GM12892 (cell line): Measurements from ENCODE around the gene MTHFS.

Experiments used
- DNase-seq: peaks from one replicate; pipeline ENCODE4 v3.0.0; 2011; ENCODE audit not compliant: insufficient read length
- FAIRE-seq: peaks from 2 replicates; lab custom pipeline; 2011; peaks lifted over from hg19 to GRCh38; lab: Jason Lieb, UNC
- POLR2A ChIP-seq: IDR thresholded peaks from 2 replicates; pipeline ENCODE4 v1.6.1; 2011; ENCODE audit warnings: low read depth, low read length, control low read depth
- POLR2AphosphoS5 ChIP-seq: IDR thresholded peaks from 2 replicates; pipeline ENCODE4 v1.6.1; 2011; ENCODE audit warnings: low read depth, low read length, control low read depth
- TAF1 ChIP-seq: IDR thresholded peaks from 2 replicates; pipeline ENCODE4 v1.6.1; 2011; ENCODE audit warnings: low read depth, mild to moderate bottlenecking, control low read depth, low read length, borderline replicate concordance

The MTHFS gene

DNA sequence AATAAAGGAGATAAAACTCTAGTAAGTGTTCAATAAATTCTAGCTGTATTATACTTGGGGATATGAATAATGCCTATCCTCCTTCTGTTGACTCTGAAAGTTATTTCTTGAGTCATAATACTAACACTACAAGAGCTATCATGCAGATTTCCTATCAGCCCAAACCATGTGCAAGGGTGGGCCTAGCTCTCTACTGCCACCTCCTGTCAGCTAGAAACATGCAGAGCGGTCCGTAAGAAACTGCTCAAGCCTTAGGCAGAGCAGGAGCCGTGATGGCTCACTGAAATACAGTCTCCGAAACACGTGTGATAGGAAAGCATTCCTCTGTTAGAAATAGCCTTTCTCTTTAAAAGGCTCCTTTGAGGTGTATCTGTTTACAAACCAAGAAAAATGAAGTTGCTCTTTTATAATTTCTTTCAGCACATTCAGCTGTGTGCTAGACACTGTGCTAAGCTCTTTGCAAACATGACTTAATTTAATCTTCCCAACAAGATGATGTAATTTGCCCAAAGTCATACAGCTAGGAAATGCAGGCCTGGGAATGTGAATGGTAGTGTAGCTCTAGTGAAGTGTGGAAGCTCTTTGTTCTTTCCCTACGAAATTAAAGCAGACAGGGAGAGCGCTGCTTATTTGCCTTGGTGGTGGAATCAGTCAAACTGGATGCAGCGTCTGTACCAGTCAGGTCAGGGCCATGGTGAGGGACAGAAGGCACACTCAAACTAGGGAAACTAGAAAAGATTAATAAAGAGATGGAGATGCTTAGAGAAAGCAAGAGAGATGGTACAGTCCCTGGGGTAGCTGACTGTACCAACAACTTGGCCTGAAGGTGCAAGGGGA is 43.1 kb downstream of the MTHFS start:
- DNase-seq (peak; percentile 22), FAIRE-seq (peak; percentile 97)
- TF ChIP-seq TAF1 (no peak), POLR2AphosphoS5 (no peak), POLR2A (no peak)

DNA sequence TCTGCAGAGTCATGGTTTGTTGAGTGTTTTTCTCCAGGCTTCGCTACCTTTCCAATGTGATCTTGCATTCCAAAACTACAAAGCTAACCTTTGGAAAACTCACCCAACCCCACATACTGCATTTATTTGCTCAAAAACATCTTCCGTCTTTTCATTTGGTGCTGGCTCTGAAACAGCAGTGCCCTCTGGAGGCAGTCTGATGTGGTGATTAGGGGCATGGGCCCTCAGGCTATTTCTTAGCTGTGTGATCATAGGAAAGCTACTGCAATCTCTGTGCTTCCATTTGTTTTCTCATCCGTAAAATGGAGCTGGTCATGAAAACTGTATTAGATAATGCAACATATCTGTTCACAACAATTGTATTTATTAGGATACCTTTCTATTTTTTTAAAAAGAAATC is 47.0 kb downstream of the MTHFS start:
- TF ChIP-seq POLR2AphosphoS5 (no peak), TAF1 (no peak), POLR2A (no peak)
- FAIRE-seq (no peak), DNase-seq (no peak)

DNA sequence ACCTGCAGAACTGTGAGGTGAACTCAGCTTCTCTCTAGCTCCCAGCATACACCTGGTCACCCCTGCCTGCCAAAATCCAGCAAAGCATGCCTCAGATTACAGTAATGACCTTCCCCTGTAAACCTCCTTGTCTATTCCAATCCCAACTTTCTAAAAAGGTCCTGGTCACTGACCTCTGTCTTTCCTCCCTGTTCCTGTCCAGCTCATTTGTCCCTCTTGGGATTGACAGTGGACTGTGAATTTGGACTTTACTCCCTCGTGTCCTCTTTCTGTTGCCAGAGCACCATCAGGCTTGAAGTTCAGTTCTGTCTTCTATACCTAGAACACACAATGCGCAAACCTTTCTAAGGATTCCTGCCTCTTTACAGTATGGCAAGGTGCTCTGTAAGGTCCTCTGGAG is 50.3 kb downstream of the MTHFS start:
- no peak for DNase-seq
- no peak for TF ChIP-seq POLR2AphosphoS5
- TF ChIP-seq TAF1, result no peak
- TF ChIP-seq POLR2A, result no peak
- FAIRE-seq, result no peak

DNA sequence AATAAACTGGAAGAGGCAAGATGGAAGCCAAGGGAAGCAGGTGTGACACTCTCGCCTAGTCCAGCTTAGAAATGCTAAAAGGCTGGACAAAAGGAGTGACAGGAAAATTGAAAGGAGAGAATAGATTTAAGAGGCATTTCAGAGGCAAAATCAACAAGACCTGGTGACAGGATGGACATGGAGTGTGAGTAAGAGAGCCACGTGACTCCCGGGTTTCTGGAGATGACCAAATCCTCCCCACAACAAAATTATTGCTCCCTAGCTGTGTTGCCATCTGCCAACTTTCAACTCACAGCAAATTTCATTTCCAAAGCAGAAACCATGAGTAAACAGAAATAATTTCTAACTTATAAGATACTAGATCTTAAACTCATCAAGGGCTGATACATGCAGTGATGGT is 52.6 kb downstream of the MTHFS start:
- TF ChIP-seq POLR2A, result no peak
- DNase-seq (no peak), FAIRE-seq (no peak)

DNA sequence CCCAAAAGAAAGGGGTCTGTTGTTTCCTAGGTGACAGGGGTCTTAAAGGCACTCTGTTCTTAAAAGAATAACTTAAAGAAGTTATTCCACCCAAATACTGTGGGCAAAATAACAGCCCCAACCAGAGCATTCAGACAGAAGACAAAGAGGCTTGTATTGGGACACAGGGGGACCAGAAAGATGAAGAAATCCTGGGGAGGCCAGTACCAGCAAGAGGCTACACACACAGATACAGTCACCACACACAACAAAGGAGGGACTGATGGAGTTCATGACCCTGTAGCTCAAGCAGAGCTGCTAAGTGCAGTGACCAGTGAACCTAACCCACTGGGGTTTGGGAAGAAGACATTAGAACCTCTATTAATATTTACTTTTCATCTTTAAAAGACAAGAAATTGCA is 59.0 kb downstream of the MTHFS start:
- DNase-seq (no peak), FAIRE-seq (no peak)
- no peak for TF ChIP-seq POLR2A
- no peak for TF ChIP-seq TAF1
- no peak for TF ChIP-seq POLR2AphosphoS5

DNA sequence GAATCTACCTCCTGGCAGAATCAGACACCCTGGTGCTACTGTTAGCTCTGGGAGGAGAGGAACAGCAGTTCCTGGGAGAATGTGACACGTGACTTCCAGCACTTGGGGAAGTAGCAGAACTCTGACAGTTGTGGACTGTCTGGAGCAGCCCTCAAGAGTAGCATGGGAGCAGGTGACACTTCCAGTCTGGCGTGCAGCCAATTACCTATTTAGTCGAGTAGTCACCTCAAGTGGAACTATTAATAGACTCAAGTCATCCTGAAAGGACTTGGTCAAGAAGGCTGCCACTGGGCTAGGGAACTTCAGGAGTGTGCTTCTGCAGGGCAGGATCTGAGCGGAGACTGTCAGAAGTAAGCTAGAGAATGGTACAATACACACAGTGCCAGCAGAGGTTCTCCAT is 62.3 kb downstream of the MTHFS start:
- no peak for TF ChIP-seq POLR2AphosphoS5
- TF ChIP-seq POLR2A, result no peak
- no peak for TF ChIP-seq TAF1
- DNase-seq, result no peak
- FAIRE-seq, result no peak

DNA sequence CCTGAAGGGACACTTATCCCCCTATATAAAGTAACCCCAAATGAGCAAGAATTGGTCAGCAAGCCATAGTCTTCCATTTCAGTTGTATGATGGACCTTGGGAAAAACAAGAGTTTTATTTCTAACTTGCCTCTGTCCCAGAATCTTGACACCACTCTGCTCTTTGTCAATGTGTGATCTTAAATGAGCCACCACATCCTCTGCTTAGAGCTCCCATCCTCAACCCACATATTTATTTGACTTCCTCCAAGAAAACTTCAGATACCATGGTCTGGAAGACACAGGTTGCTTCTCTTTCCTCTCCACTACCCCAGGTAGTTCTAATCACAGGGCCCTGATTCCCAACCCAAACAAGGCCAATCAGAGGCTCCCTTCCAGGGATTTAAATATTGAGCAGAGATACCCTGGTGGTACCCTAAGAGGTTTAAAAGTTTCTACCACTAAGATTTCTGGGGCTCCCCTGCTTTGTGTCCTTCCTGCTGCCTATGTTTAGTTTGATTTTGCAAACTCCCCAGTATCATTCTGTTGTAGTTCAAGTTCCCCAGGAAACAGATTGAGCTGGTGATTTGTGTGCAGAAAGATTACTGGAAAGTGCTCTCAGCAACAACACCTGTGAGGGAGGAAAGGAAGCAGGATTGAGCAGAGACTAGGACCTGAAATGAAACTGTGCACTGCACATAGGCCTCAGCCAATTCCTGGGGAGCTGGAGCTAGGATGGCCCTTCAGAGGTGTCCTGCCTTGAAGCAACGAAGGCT is 64.3 kb downstream of the MTHFS start:
- no peak for FAIRE-seq
- TF ChIP-seq POLR2AphosphoS5 (no peak), POLR2A (no peak), TAF1 (no peak)
- no peak for DNase-seq

DNA sequence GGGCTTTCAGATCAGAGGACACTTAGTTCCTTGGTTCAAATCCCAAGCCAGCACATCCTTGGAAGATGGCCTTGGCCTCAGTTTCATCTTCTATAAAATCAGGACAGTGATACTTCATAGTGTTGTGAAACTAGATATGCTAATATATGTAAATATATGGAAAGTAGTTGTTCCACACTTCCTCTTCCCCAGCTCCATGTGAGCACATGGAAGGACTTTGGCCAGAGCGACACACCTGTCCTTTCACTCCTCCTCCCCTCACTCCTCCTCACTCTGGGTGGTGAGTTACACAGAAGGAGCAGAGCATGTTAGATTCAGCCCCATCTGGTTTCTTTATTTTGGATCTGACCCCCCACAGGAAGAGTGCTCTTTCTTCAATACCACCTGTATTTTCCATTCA is 65.2 kb downstream of the MTHFS start:
- DNase-seq (no peak), FAIRE-seq (no peak)
- TF ChIP-seq POLR2A, result no peak
- no peak for TF ChIP-seq TAF1
- no peak for TF ChIP-seq POLR2AphosphoS5

DNA sequence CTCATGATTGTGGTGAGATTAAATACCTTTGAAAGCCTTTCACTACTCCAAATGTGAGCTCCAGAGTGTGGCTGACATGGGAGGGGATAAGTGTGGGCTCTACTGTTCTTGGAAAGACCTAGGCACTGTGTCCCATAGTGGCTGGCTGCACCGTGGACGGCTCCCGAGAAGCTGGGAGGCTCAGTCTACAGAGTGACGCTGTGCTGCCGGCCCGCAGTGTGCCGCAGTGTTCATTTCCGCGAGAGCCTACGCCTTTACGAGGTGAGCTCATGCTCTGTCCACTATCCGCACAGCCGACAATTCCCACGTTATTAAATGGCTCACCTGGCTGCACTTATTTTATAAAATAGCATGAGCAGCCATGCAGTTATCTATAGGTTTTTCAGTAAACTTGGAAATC is 66.9 kb downstream of the MTHFS start:
- TF ChIP-seq POLR2AphosphoS5, result no peak
- TF ChIP-seq TAF1, result no peak
- TF ChIP-seq POLR2A, result no peak

DNA sequence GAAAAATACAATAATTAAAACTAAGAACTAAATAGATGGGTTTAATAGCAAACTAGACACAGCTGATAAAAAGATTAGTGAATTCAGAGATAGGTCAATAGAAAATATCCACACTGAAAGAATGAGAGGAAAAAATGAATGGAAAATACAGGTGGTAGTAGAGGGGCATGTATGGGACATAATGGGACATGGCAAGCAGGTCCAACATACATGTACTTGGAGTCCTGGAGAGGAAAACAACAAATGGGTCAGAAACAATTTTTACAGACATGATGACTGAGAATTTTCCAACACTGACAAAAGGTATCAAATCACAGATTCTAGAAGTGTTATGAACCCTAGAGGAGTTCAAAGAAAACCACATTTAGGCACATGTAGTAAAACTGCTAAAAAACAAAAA is 68.4 kb downstream of the MTHFS start:
- DNase-seq (no peak), FAIRE-seq (no peak)
- TF ChIP-seq POLR2A, result no peak

More for the DNA sequence above, 66.9 kb downstream of the MTHFS start:
- no peak for FAIRE-seq
- DNase-seq, result no peak

DNA sequence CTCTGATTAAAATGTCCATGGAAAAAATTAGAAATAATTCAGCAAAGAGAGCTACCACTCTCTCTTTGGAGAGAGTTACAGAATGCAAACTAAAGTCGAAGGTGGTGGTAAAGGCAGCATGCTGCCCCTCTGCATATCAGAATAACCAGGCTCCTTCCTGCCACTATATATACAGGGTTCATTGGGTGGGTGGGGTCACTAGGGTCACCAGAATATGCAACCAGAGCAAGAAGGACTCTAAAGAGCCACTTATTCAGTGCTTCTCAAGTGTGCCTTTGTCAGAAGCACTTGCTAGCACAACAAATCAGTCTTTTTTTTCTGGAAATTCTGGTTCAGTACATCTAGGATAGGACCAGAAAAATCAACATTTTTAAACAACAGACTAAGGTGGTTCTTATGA is 70.0 kb downstream of the MTHFS start:
- FAIRE-seq (no peak), DNase-seq (no peak)
- TF ChIP-seq POLR2AphosphoS5, result no peak
- TF ChIP-seq TAF1, result no peak

DNA sequence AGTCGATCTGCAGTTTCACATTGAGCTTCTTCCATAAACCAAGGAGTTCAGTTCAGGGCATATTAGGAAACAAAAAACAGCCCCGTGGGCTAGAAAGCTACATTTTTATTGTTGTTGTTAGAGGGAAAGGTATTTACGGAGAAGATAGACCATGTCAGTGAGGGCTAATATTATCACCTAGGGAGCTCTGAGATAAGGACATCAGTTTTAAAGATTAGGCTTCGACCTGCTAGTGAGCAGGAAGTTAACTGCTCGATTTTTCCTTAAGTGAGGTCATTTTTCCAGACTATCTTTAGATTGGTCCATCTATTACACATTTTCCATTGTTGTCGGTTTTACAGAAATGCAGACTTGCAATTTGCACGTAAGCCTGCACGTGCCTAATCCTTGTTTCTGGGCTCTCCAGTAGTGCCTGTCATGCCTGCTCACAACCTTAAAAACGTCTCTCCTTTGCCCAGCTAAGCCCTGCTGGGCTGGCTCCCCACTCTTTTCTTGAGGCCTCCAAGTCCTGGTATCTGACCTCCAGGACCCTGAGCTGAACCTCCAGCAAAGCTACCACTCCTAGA is 72.6 kb downstream of the MTHFS start:
- FAIRE-seq, result no peak

More for the DNA sequence above, 72.6 kb downstream of the MTHFS start:
- DNase-seq, result no peak
- TF ChIP-seq POLR2AphosphoS5 (no peak), POLR2A (no peak), TAF1 (no peak)
